ENCODE results near the gene HK2. TPM values are rescaled to one million over a fixed set of nuclear protein-coding genes. Genes with fewer than 3 reads are reported as not detected.

The HK2 gene
- total and polyA plus RNA-seq, 2 donors (not counting 3 experiments of a cell fraction or from before 2014, with no cell fraction given) = 3.4 to 13.0 TPM

DNA sequence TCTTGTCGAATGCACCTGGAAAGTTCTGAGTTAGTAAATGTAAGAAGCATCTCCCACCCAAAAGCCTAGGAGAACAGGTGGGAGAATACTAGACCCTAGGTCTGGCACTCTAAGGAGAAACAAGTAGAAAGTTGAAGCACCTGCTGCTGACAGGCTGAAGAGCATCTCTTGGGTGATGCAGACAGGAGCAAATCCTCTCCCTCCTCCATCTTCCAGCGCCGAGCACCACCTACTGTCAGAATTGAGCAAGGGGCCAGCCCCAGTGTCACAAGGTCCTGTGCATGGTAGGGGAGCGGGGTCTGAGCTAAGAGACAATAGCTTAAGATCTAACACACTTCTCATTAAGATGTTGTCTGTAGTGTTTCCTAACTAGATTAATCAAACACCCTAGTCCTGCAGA lies 52.9 kb downstream of the HK2 start:
- no peaks in the 10 kb centered on the region for H3K9me1 ChIP-seq (replicated peaks; ENCODE audit: control insufficient read depth, extremely low read depth, insufficient read depth, low read length)
- POLR2A ChIA-PET = no interaction called here
- no peak overlapping the region for H2AFZ ChIP-seq (ENCODE audit: low read depth, low read length)
- dilution Hi-C loops (cut with MboI; ENCODE audit: extremely low pct_ligation_motif_present, low sequenced_read_pairs) = no loop called here
- CTCF ChIA-PET = interaction anchor here (1.0 kb wide), 1 partner anchor 199 kb away, joined by 3 read pairs; no protein-coding TSS in a partner anchor
- H4K20me1 ChIP-seq (replicated peaks; ENCODE audit: control insufficient read depth, extremely low read depth, insufficient read depth, low read length) = no peaks in the 10 kb centered on the region
- DNase-seq (ENCODE audit: low read depth, low spot score) = no peak
- no TSS peak for BruUV-seq (replicated peaks)
- no peaks in the 10 kb centered on the region for H3K4me1 ChIP-seq (ENCODE audit: control insufficient read depth, extremely low read depth, insufficient read depth, low read length)
- H3K79me2 ChIP-seq (ENCODE audit: control insufficient read depth, insufficient read depth, low read length) = no peaks in the 10 kb centered on the region
- no peaks in the 10 kb centered on the region for H3K27me3 ChIP-seq (ENCODE audit: control insufficient read depth in 2 of 2, insufficient read depth in 2 of 2, low read length in 2 of 2)
- H3K9me3 ChIP-seq (replicated peaks; ENCODE audit: control insufficient read depth, insufficient read depth, low read length) = no peaks in the 10 kb centered on the region
- H3K4me2 ChIP-seq (ENCODE audit: insufficient read depth, low read length) = no peak overlapping the region
- intact Hi-C loops (cut with micrococcal nuclease) = no loop called here
- H3K4me3 ChIP-seq (replicated peaks in 1 of 3; ENCODE audit: insufficient read depth in 1 of 3, low read depth in 1 of 3, low read length in 3 of 3) = no peak overlapping the region
- FAIRE-seq = no peak
- H3K36me3 ChIP-seq (ENCODE audit: control insufficient read depth in 2 of 2, extremely low read depth in 1 of 2, insufficient read depth in 2 of 2, low read length in 2 of 2) = peaks cover 1 to 3% of the 10 kb centered on the region in 2 experiments
- H3K27ac ChIP-seq (ENCODE audit: insufficient read depth, low read depth, low read length) = no peak overlapping the region
- no peak for TF ChIP-seq FOS (IDR thresholded peaks at IDR 0.05; ENCODE audit: borderline replicate concordance, insufficient read depth, low read length)
- no peak for TF ChIP-seq EZH2 (IDR thresholded peaks at IDR 0.05; ENCODE audit: borderline replicate concordance, low read depth, low read length, severe bottlenecking)
- TF ChIP-seq, protein P1, sequence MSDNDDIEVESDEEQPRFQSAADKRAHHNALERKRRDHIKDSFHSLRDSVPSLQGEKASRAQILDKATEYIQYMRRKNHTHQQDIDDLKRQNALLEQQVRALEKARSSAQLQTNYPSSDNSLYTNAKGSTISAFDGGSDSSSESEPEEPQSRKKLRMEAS (IDR thresholded peaks at IDR 0.05; ENCODE audit: insufficient read depth, insufficient read length) = no peak
- TF ChIP-seq, protein P2, sequence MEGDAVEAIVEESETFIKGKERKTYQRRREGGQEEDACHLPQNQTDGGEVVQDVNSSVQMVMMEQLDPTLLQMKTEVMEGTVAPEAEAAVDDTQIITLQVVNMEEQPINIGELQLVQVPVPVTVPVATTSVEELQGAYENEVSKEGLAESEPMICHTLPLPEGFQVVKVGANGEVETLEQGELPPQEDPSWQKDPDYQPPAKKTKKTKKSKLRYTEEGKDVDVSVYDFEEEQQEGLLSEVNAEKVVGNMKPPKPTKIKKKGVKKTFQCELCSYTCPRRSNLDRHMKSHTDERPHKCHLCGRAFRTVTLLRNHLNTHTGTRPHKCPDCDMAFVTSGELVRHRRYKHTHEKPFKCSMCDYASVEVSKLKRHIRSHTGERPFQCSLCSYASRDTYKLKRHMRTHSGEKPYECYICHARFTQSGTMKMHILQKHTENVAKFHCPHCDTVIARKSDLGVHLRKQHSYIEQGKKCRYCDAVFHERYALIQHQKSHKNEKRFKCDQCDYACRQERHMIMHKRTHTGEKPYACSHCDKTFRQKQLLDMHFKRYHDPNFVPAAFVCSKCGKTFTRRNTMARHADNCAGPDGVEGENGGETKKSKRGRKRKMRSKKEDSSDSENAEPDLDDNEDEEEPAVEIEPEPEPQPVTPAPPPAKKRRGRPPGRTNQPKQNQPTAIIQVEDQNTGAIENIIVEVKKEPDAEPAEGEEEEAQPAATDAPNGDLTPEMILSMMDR (IDR thresholded peaks at IDR 0.05; ENCODE audit: extremely low read depth in 1 of 2, insufficient read depth in 1 of 2, low read depth in 1 of 2, low read length in 2 of 2) = no peak
- no peak for TF ChIP-seq MYC (IDR thresholded peaks at IDR 0.05; ENCODE audit: low read depth, low read length)
- TF ChIP-seq GATA2 (IDR thresholded peaks at IDR 0.05; ENCODE audit: insufficient read depth, insufficient read length, low read depth, low read length) = no peak
- TF ChIP-seq JUN (IDR thresholded peaks at IDR 0.05; ENCODE audit: borderline replicate concordance, insufficient read depth, insufficient read length, low read depth) = no peak
- no peak overlapping the region for H3K9ac ChIP-seq (replicated peaks; ENCODE audit: extremely low read depth, insufficient read depth, low read length)
